Coronary artery (tissue), 2 donors: ENCODE results near the gene WARS2.

Experiments
- DNase-seq: peaks from one replicate; pipeline ENCODE4 v3.0.0-alpha.2; 2017; ENCODE audit warnings: low spot score
- H3K27ac ChIP-seq, 2 donors: fragments of 200-600 bp; sonication (generic); one replicate each; pipeline ENCODE4 v1.5.1; 2016 to 2019
- H3K4me3 ChIP-seq: fragments of 200-600 bp; sonication (generic); 2 replicates; pipeline ENCODE4 v1.5.1; 2016; ENCODE audit warnings: mild to moderate bottlenecking, moderate library complexity
- CTCF ChIP-seq: fragments of 200-600 bp; sonication (generic); IDR thresholded peaks from one replicate; pipeline ENCODE4 v1.5.1; 2019; ENCODE audit warnings: antibody characterized with exemption

Gene WARS2

GRCh38 chr1:119053917-119054316, 86.5 kb downstream of the WARS2 start:
- Histone ChIP-seq H3K27ac (no peak overlapping the region), H3K4me3 (no peak overlapping the region)
- DNase-seq: no peak
- TF ChIP-seq CTCF: no peak

- H3K4me3 ChIP-seq: no peak overlapping the region
- TF ChIP-seq CTCF: no peak
- no peak overlapping the region for H3K27ac ChIP-seq
- DNase-seq: no peak
These were observed 88.2 kb downstream of the WARS2 start for GRCh38 chr1:119052267-119052666.

- no peak overlapping the region for H3K4me3 ChIP-seq
- no peak overlapping the region for H3K27ac ChIP-seq
- TF ChIP-seq CTCF: no peak
- no peak for DNase-seq
These were observed 91.6 kb downstream of the WARS2 start for GRCh38 chr1:119048624-119049404.

- Histone ChIP-seq H3K4me3 (peak overlapping the region; percentile 25), H3K27ac (peak overlapping the region; percentile 45 to 56)
- DNase-seq: no peak
- TF ChIP-seq CTCF: no peak
These were observed 93.5 kb downstream of the WARS2 start for GRCh38 chr1:119046785-119047438.

- no peak for DNase-seq
- peak overlapping the region; percentile 45 to 56 for H3K27ac ChIP-seq
- no peak for TF ChIP-seq CTCF
- H3K4me3 ChIP-seq: peak overlapping the region; percentile 25
These were observed 94.0 kb downstream of the WARS2 start for GRCh38 chr1:119046429-119046784.

- no peak for DNase-seq
- no peak for TF ChIP-seq CTCF
- Histone ChIP-seq H3K4me3 (no peak overlapping the region), H3K27ac (no peak overlapping the region)
These were observed 95.2 kb downstream of the WARS2 start for GRCh38 chr1:119045096-119045746.
